GM23338 (cell line): Measurements from ENCODE around the gene ANKK1. TPM values are rescaled to one million over a fixed set of nuclear protein-coding genes. Genes with fewer than 3 reads are reported as not detected.

ENCODE experiments used
- ATAC-seq: fragments of 200-7000 bp; cut with Tn5 transposase; 3 replicates; pipeline ENCODE4 v1.9.1; 2020
- DNase-seq: peaks from one replicate; pipeline ENCODE4 v3.0.0-alpha.2; 2015; ENCODE audit warnings: low spot score
- H2AFZ ChIP-seq: fragments of 200-600 bp; sonication (generic); 2 replicates; pipeline ENCODE4 v1.8.0; 2016; ENCODE audit warnings: antibody characterized with exemption, mild to moderate bottlenecking, moderate library complexity
- H3F3A ChIP-seq: fragments of 200-600 bp; sonication (generic); replicated peaks from 2 replicates; pipeline ENCODE4 v1.8.0; 2017; ENCODE audit warnings: antibody characterized with exemption, mixed run types, low read depth
- H3K27ac ChIP-seq: fragments of 200-600 bp; sonication (generic); 2 replicates; pipeline ENCODE4 v1.6.1; 2016; ENCODE audit warnings: low read depth
- H3K27me3 ChIP-seq: fragments of 200-600 bp; sonication (generic); 2 replicates; pipeline ENCODE4 v1.8.0; 2016; ENCODE audit warnings: mild to moderate bottlenecking, mixed run types, moderate library complexity; ENCODE audit not compliant: insufficient read depth
- H3K36me3 ChIP-seq: fragments of 200-600 bp; sonication (generic); 2 replicates; pipeline ENCODE4 v1.8.0; 2016; ENCODE audit warnings: mild to moderate bottlenecking; ENCODE audit not compliant: insufficient read depth
- H3K4me1 ChIP-seq: fragments of 200-600 bp; sonication (generic); 2 replicates; pipeline ENCODE4 v1.8.0; 2016; ENCODE audit warnings: mild to moderate bottlenecking, moderate library complexity; ENCODE audit not compliant: insufficient read depth
- H3K4me2 ChIP-seq: fragments of 200-600 bp; sonication (generic); 2 replicates; pipeline ENCODE4 v1.7.1; 2017; ENCODE audit warnings: mixed run types
- H3K4me3 ChIP-seq: fragments of 200-600 bp; sonication (generic); 2 replicates; pipeline ENCODE4 v1.6.1; 2016; ENCODE audit warnings: mixed run types
- H3K79me2 ChIP-seq: fragments of 200-600 bp; sonication (generic); replicated peaks from 2 replicates; pipeline ENCODE4 v1.8.0; 2017; ENCODE audit warnings: mild to moderate bottlenecking; ENCODE audit not compliant: insufficient read depth
- H3K9me2 ChIP-seq: fragments of 200-600 bp; sonication (generic); 2 replicates; pipeline ENCODE4 v1.8.0; 2017; ENCODE audit not compliant: insufficient read depth
- H4K20me1 ChIP-seq: fragments of 200-600 bp; sonication (generic); replicated peaks from 2 replicates; pipeline ENCODE4 v1.8.0; 2017; ENCODE audit warnings: mild to moderate bottlenecking; ENCODE audit not compliant: insufficient read depth
- H3K27ac Mint-ChIP-seq: 2 replicates; pipeline ENCODE4 v1.8.0; 2020; ENCODE audit warnings: inconsistent platforms, mild to moderate bottlenecking, moderate library complexity, mixed read lengths
- H3K27me3 Mint-ChIP-seq: 3 replicates; pipeline ENCODE4 v1.8.0; 2022; ENCODE audit warnings: low read depth, mild to moderate bottlenecking, moderate library complexity, mixed read lengths, inconsistent platforms; ENCODE audit not compliant: insufficient read depth, poor library complexity
- H3K36me3 Mint-ChIP-seq: 3 replicates; pipeline ENCODE4 v1.8.0; 2021; ENCODE audit warnings: low read depth, mild to moderate bottlenecking, inconsistent platforms, moderate library complexity, mixed read lengths
- H3K4me1 Mint-ChIP-seq: 3 replicates; pipeline ENCODE4 v1.8.0; 2020; ENCODE audit warnings: mild to moderate bottlenecking, inconsistent platforms, mixed read lengths
- H3K4me3 Mint-ChIP-seq: 3 replicates; pipeline ENCODE4 v1.8.0; 2021; ENCODE audit warnings: moderate library complexity, mild to moderate bottlenecking, inconsistent platforms, mixed read lengths
- H3K9me3 Mint-ChIP-seq: 3 replicates; pipeline ENCODE4 v1.8.0; 2020; ENCODE audit warnings: moderate library complexity, mild to moderate bottlenecking, inconsistent platforms, mixed read lengths
- CREB1 ChIP-seq: fragments of 250-450 bp; sonication (Bioruptor Pico); IDR thresholded peaks from 2 replicates; pipeline ENCODE4 v1.5.0; 2020; ENCODE audit warnings: low read depth, mild to moderate bottlenecking, moderate library complexity
- ETS1 ChIP-seq: IDR thresholded peaks from 2 replicates; pipeline ENCODE4 v1.6.1; 2016; ENCODE audit warnings: antibody characterized with exemption
- EZH2 ChIP-seq: fragments of 200-600 bp; sonication (generic); IDR thresholded peaks from one replicate; pipeline ENCODE4 v1.8.0; 2017; ENCODE audit warnings: antibody characterized with exemption, mild to moderate bottlenecking, low read depth; ENCODE audit not compliant: unreplicated experiment
- EZH2phosphoT487 ChIP-seq: fragments of 200-600 bp; sonication (generic); IDR thresholded peaks from one replicate; pipeline ENCODE4 v1.8.1; 2018; ENCODE audit warnings: antibody characterized with exemption; ENCODE audit not compliant: unreplicated experiment
- JUNB ChIP-seq: IDR thresholded peaks from one replicate; pipeline ENCODE4 v1.6.1; 2016; ENCODE audit warnings: antibody characterized with exemption; ENCODE audit not compliant: unreplicated experiment
- NANOG ChIP-seq: IDR thresholded peaks from 2 replicates; pipeline ENCODE4 v1.6.1; 2016; ENCODE audit warnings: antibody characterized with exemption, borderline replicate concordance
- POLR2AphosphoS5 ChIP-seq: IDR thresholded peaks from 2 replicates; pipeline ENCODE4 v1.6.1; 2016; ENCODE audit warnings: antibody characterized with exemption, low read depth
- ZNF114 ChIP-seq: fragments of 250-450 bp; sonication (Bioruptor Pico); IDR thresholded peaks from 2 replicates; pipeline ENCODE4 v1.5.0; 2020; ENCODE audit warnings: mild to moderate bottlenecking, moderate library complexity
- ZNF331 ChIP-seq: fragments of 250-450 bp; sonication (Bioruptor Pico); IDR thresholded peaks from 2 replicates; pipeline ENCODE4 v1.5.0; 2020; ENCODE audit warnings: low read depth, mild to moderate bottlenecking, moderate library complexity
- ZNF462 ChIP-seq: fragments of 250-450 bp; sonication (Bioruptor Pico); IDR thresholded peaks from 2 replicates; pipeline ENCODE4 v1.5.0; 2020; ENCODE audit warnings: mild to moderate bottlenecking, moderate library complexity
- polyA plus RNA-seq: library from polyadenylated mRNA; unstranded; fragments of >200 nt; fragmentation: Nextera tagmentation; extraction: Ambion mirVana; gene quantifications from 2 replicates; pipeline ENCODE4 v1.2.1, GENCODE V29; 2016
- total RNA-seq: library from RNA; depleted of rRNA; stranded (reverse); fragments of >200 nt; shearing (Covaris generic); gene quantifications from 2 replicates; pipeline ENCODE4 v1.2.3, GENCODE V29; 2014
- TF ChIP-seq, protein P1 (sequence below), 2 experiments: fragments of 200-600 bp in 1 of 2; sonication (generic) in 1 of 2; conservative IDR thresholded peaks; 2 replicates each; pipeline versions ENCODE4 v1.5.1 to v1.6.1; 2016 to 2017; ENCODE audit warnings: antibody characterized with exemption in 2 of 2, low read depth in 2 of 2, mild to moderate bottlenecking in 2 of 2, moderate library complexity in 1 of 2

Gene ANKK1
- total and polyA plus RNA-seq, 2 experiments from 2014 or later = 0.08 to 0.14 TPM

- TF ChIP-seq ZNF462 (no peak), NANOG (no peak), CREB1 (no peak)
Observed at GRCh38 chr11:113400631-113401230, 13.2 kb downstream of the ANKK1 start (continued).

GRCh38 chr11:113401718-113402117 lies 14.1 kb downstream of the ANKK1 start:
- peaks cover 8% of the 10 kb centered on the region for H3K4me1 Mint-ChIP-seq
- Histone ChIP-seq H3K27me3 (no peaks in the 10 kb centered on the region), H3K4me3 (no peak overlapping the region), H3F3A (no peaks in the 10 kb centered on the region), H3K4me2 (no peak overlapping the region), H3K4me1 (no peaks in the 10 kb centered on the region), H3K27ac (no peak overlapping the region), H3K79me2 (no peaks in the 10 kb centered on the region), H3K9me2 (no peaks in the 10 kb centered on the region), H2AFZ (no peak overlapping the region), H3K36me3 (no peaks in the 10 kb centered on the region), H4K20me1 (no peaks in the 10 kb centered on the region)
- DNase-seq (no peak), ATAC-seq (no peak)
- H3K9me3 Mint-ChIP-seq = no peaks in the 10 kb centered on the region
- H3K27me3 Mint-ChIP-seq = peaks cover 4% of the 10 kb centered on the region
- H3K4me3 Mint-ChIP-seq = no peak overlapping the region
- no peaks in the 10 kb centered on the region for H3K36me3 Mint-ChIP-seq
- no peak overlapping the region for H3K27ac Mint-ChIP-seq
- TF ChIP-seq JUNB (no peak), NANOG (no peak), CREB1 (no peak), EZH2 (no peak), EZH2phosphoT487 (no peak), ZNF331 (CRISPR knock-in tag) (no peak), POLR2AphosphoS5 (no peak), ETS1 (no peak), ZNF114 (CRISPR knock-in tag) (no peak)
- TF ChIP-seq, protein P1, sequence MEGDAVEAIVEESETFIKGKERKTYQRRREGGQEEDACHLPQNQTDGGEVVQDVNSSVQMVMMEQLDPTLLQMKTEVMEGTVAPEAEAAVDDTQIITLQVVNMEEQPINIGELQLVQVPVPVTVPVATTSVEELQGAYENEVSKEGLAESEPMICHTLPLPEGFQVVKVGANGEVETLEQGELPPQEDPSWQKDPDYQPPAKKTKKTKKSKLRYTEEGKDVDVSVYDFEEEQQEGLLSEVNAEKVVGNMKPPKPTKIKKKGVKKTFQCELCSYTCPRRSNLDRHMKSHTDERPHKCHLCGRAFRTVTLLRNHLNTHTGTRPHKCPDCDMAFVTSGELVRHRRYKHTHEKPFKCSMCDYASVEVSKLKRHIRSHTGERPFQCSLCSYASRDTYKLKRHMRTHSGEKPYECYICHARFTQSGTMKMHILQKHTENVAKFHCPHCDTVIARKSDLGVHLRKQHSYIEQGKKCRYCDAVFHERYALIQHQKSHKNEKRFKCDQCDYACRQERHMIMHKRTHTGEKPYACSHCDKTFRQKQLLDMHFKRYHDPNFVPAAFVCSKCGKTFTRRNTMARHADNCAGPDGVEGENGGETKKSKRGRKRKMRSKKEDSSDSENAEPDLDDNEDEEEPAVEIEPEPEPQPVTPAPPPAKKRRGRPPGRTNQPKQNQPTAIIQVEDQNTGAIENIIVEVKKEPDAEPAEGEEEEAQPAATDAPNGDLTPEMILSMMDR (conservative IDR thresholded peaks at IDR 0.05; ENCODE audit: low read depth in 2 of 2) = no peak
